Activated naive CD4-positive, alpha-beta T cell treated with anti-CD3 and anti-CD28 coated beads, Interleukin-2, amount 50 U/mL, for 16 hours (primary cell): ENCODE data around the gene TIMP1.
"Not testable (repeated sequence)": the region's sequence is repeated elsewhere in the genome, so short reads cannot be mapped to it uniquely, and the experiment has no call there.

Experiments
- DNase-seq: peaks from one replicate; pipeline ENCODE4 v3.0.0-alpha.2; 2020

The TIMP1 gene

GRCh38 chrX:47574076-47574546 is 8.1 kb upstream of the TIMP1 start:
- no peak for DNase-seq

- no peak for DNase-seq
Measured at GRCh38 chrX:47574547-47575301, 7.5 kb upstream of the TIMP1 start.

GRCh38 chrX:47576021-47576898 is 6.0 kb upstream of the TIMP1 start:
- no peak for DNase-seq

GRCh38 chrX:47577424-47577823 is 4.8 kb upstream of the TIMP1 start:
- no peak for DNase-seq

GRCh38 chrX:47577901-47578300 is 4.3 kb upstream of the TIMP1 start:
- DNase-seq, result no peak

- DNase-seq, result no peak
Measured at GRCh38 chrX:47578692-47579091, 3.5 kb upstream of the TIMP1 start.

- no peak for DNase-seq
Measured at GRCh38 chrX:47579537-47579936, 2.7 kb upstream of the TIMP1 start.

GRCh38 chrX:47583240-47583861 is 1.1 kb downstream of the TIMP1 start:
- DNase-seq, result no peak

- no peak for DNase-seq
Measured at GRCh38 chrX:47584714-47585113, 2.5 kb downstream of the TIMP1 start.

GRCh38 chrX:47585273-47585672 is 3.0 kb downstream of the TIMP1 start:
- DNase-seq, result no peak

- no peak for DNase-seq
Measured at GRCh38 chrX:47586043-47586787, 4.0 kb downstream of the TIMP1 start.

GRCh38 chrX:47587091-47587891 is 5.1 kb downstream of the TIMP1 start:
- no peak for DNase-seq

- no peak for DNase-seq
Measured at GRCh38 chrX:47587906-47588735, 5.9 kb downstream of the TIMP1 start.

GRCh38 chrX:47590984-47591383 is 8.7 kb downstream of the TIMP1 start:
- no peak for DNase-seq

GRCh38 chrX:47593522-47593921 is 11.3 kb downstream of the TIMP1 start:
- no peak for DNase-seq

GRCh38 chrX:47595716-47596251 is 13.5 kb downstream of the TIMP1 start:
- no peak for DNase-seq

GRCh38 chrX:47596256-47596655 is 14.0 kb downstream of the TIMP1 start:
- DNase-seq, result no peak

GRCh38 chrX:47597222-47597621 is 15.0 kb downstream of the TIMP1 start:
- DNase-seq, result no peak

- not testable (repeated sequence) for DNase-seq
Measured at GRCh38 chrX:47603125-47603524, 20.9 kb downstream of the TIMP1 start.

- no peak for DNase-seq
Measured at GRCh38 chrX:47605024-47605423, 22.8 kb downstream of the TIMP1 start.

GRCh38 chrX:47607091-47607490 is 24.9 kb downstream of the TIMP1 start:
- no peak for DNase-seq
